Glutamatergic neuron (in vitro differentiated cells): ENCODE measurements around the gene ETS1. TPM values are rescaled to one million over a fixed set of nuclear protein-coding genes. Genes with fewer than 3 reads are reported as not detected.

Source experiments
- DNase-seq: peaks from one replicate; pipeline ENCODE4 v3.0.0; 2022
- H3K27ac Mint-ChIP-seq: one replicate; pipeline ENCODE4 v1.8.0; 2020; ENCODE audit warnings: mild to moderate bottlenecking, mixed read lengths, inconsistent platforms; ENCODE audit not compliant: unreplicated experiment
- H3K27me3 Mint-ChIP-seq: one replicate; pipeline ENCODE4 v1.8.0; 2020; ENCODE audit warnings: mild to moderate bottlenecking, moderate library complexity, mixed read lengths, inconsistent platforms; ENCODE audit not compliant: unreplicated experiment
- H3K36me3 Mint-ChIP-seq: one replicate; pipeline ENCODE4 v1.8.0; 2020; ENCODE audit warnings: mild to moderate bottlenecking, mixed read lengths, inconsistent platforms; ENCODE audit not compliant: unreplicated experiment
- H3K4me1 Mint-ChIP-seq: one replicate; pipeline ENCODE4 v1.8.0; 2020; ENCODE audit warnings: mild to moderate bottlenecking, low read depth, mixed read lengths, inconsistent platforms; ENCODE audit not compliant: unreplicated experiment
- H3K4me3 Mint-ChIP-seq: one replicate; pipeline ENCODE4 v1.8.0; 2020; ENCODE audit warnings: mild to moderate bottlenecking, mixed read lengths, inconsistent platforms; ENCODE audit not compliant: unreplicated experiment
- H3K9me3 Mint-ChIP-seq: one replicate; pipeline ENCODE4 v1.8.0; 2020; ENCODE audit warnings: mild to moderate bottlenecking, moderate library complexity, mixed read lengths, inconsistent platforms; ENCODE audit not compliant: unreplicated experiment
- CTCF ChIP-seq: fragments of 200-600 bp; sonication (generic); IDR thresholded peaks from one replicate; pipeline ENCODE4 v1.5.0; 2021; ENCODE audit not compliant: partially characterized antibody, unreplicated experiment
- total RNA-seq: library from RNA; stranded (reverse); fragmentation: NEBNext Ultra II Directional; extraction: Animal tissue kit (Norgen Biotek cat#: 25700); gene quantifications from one replicate; pipeline ENCODE4 v1.2.1, GENCODE V29; 2021; ENCODE audit not compliant: unreplicated experiment

The ETS1 gene
- total RNA-seq, 1 donor from 2014 or later = 1.0 TPM

DNA sequence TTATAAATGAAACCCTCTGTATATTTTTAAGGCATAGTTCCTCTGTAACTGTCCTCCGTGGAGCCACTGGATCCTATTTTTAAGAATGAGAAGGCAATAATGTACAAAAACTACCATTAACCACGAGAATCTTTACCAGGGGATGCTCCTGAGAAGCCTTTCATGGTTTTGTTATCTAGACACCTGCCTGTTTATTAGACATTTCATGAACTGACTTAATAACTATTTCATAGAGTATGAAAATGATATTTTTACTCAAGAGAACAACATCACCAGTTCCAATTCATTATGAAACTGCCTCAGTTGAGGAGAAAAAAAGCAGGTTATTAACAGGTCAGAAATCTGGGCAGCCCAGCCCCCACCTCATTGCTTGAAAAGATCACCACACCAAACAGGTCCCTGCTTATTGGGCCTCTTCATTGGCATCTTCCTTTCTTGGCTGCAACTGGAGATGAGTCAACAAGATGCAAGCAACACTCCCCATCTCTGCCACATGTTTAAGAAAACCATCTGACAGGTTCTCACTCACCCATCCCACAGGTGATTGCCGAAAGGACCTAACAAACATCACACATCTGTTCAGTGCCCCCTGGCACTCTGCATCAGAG lies 27.8 kb downstream of the ETS1 start:
- no peak overlapping the region for H3K27ac Mint-ChIP-seq
- no peak overlapping the region for H3K4me3 Mint-ChIP-seq
- DNase-seq = no peak
- peaks cover 4% of the 10 kb centered on the region for H3K9me3 Mint-ChIP-seq
- H3K36me3 Mint-ChIP-seq = no peaks in the 10 kb centered on the region
- no peak for TF ChIP-seq CTCF
- no peaks in the 10 kb centered on the region for H3K27me3 Mint-ChIP-seq
- peaks cover 4% of the 10 kb centered on the region for H3K4me1 Mint-ChIP-seq

DNA sequence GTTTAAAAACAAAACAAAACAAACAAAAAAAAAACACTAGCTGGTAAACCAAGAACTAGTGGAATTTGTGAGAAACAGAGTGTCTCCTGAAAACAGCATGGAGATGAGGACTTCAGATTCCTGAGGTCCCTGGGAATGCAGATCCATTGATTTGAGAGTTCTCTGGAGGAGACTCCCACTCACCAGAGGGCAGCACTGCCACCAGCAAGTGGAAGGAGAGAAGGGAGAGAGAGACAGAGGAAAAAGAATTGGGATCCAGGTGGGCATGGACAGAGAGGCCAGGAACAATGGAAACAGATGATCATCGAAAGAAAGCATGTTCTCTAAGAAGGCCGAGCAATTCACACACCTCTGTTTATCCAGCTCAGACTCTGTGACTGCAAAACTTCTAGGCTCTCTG lies 31.8 kb downstream of the ETS1 start:
- H3K36me3 Mint-ChIP-seq = no peaks in the 10 kb centered on the region
- H3K27ac Mint-ChIP-seq = no peak overlapping the region
- no peak for TF ChIP-seq CTCF
- H3K9me3 Mint-ChIP-seq = peaks cover 2% of the 10 kb centered on the region
- H3K4me1 Mint-ChIP-seq = peaks cover 7% of the 10 kb centered on the region
- H3K4me3 Mint-ChIP-seq = no peak overlapping the region
- H3K27me3 Mint-ChIP-seq = no peaks in the 10 kb centered on the region
- no peak for DNase-seq

DNA sequence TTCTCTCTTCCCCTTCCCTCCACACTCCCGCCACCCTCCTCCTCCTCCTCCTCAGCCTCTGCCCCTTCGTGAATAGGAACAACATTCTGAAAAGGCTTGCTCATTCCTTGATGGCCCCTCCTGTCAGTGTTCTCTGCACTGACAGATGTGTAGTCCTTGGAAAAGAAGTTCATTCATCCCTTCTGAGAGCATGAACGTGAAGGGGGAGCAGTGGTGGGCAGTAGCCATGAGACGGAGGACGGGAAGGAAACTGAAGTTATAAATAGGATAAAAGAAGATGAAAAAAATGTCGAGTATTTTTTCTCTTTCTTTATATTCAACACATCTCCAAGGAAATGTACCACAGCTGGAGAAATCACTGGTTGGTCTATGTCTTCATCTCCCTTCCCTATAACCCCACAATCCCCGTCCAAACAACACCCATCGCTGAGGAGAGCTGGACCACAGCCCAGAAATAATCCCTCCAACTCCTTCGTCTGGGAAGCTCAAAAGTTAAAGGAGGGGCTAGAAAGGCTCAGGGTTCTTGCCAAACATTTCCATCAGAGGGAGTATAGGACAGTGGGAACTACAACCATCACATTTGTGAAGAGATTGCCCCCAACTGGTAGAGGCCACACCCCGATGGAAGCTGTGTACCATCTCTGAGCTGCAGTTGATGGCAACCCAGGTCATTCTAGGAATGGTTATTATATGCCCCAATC lies 33.5 kb downstream of the ETS1 start:
- no peak for TF ChIP-seq CTCF
- no peak overlapping the region for H3K27ac Mint-ChIP-seq
- H3K27me3 Mint-ChIP-seq = peaks cover 3% of the 10 kb centered on the region
- DNase-seq = no peak
- no peaks in the 10 kb centered on the region for H3K36me3 Mint-ChIP-seq
- H3K4me1 Mint-ChIP-seq = peaks cover 10% of the 10 kb centered on the region
- H3K9me3 Mint-ChIP-seq = peaks cover 2% of the 10 kb centered on the region
- H3K4me3 Mint-ChIP-seq = no peak overlapping the region

DNA sequence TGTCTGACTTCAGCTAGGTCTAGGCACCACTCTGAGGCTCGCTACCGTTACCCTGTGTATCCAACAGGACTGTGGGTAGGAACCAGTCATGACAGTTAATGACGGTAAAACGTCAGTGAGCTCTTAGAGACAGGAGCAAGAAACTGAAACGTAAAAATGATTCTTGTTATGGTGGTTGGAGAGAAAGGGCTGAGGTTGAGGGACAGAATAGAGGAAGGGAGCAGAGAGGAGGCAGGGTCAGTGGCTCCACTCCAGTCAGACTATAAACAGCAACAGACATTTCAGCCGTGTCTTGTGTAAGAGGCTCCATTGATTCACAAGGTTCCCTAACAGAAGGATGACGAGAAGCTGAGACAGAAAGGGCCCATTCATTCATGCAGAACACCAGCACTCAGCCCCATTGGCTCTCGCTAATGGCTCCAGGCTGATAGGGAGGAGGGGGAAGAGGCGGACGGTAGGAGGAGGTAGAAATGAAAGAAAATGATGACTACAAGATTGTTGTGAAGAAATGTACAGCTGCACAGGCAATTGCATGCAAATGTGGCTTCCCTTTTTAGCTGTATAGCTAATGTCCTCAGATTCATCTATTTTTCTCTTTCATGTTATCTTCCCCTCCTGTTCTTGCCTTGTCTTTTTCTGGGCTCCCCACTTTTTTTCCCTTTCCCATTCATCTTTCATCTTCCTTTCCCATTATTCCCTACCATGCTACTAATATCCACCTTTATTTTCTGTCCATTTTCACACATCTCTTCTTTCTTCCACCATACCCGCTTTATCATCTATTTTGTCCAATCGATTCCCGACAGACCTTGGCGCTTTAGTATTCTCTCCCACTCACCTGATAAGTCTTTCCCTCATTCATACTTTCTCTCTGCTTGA lies 34.3 kb downstream of the ETS1 start:
- no peak for DNase-seq
- Mint-ChIP-seq H3K9me3 (peaks cover 2% of the 10 kb centered on the region), H3K27ac (no peak overlapping the region), H3K4me1 (peaks cover 10% of the 10 kb centered on the region), H3K27me3 (peaks cover 3% of the 10 kb centered on the region), H3K4me3 (no peak overlapping the region), H3K36me3 (no peaks in the 10 kb centered on the region)
- TF ChIP-seq CTCF = no peak
